Measurements from ENCODE around the gene NMNAT2. TPM values are rescaled to one million over a fixed set of nuclear protein-coding genes. Genes with fewer than 3 reads are reported as not detected.
A peak's percentile ranks its signal among the peaks of the same experiment; 100 is the strongest.

The NMNAT2 gene
- total RNA-seq, 1 experiment from 2014 or later = 11.4 TPM

- Histone ChIP-seq H3K4me1 (ENCODE audit: insufficient read depth, low read length) (peaks cover 9% of the 10 kb centered on the region; the same call in 1 of the 2 replicates), H3T11ph (ENCODE audit: low read length) (no peak overlapping the region), H3K27ac (ENCODE audit: insufficient read length, low read depth, low read length) (no peak overlapping the region), H3K23me2 (ENCODE audit: insufficient read length, low read depth, low read length, poor library complexity, severe bottlenecking) (no peaks in the 10 kb centered on the region), H3K27me3 (ENCODE audit: insufficient read depth, low read length) (no peaks in the 10 kb centered on the region), H3K18ac (ENCODE audit: insufficient read length, low read depth, low read length) (no peak overlapping the region), H3K23ac (ENCODE audit: insufficient read length, low read depth, low read length) (no peak overlapping the region), H4K20me1 (ENCODE audit: control insufficient read depth, insufficient read depth, insufficient read length) (no peaks in the 10 kb centered on the region), H3K9me3 (ENCODE audit: control insufficient read depth, low read depth, low read length) (no peaks in the 10 kb centered on the region), H3K4me2 (ENCODE audit: insufficient read depth, insufficient read length, low read length) (no peak overlapping the region), H3K56ac (ENCODE audit: insufficient read length, low read depth, low read length) (no peak overlapping the region), H3K9ac (ENCODE audit: extremely low read depth, insufficient read length, low read length) (no peak overlapping the region), H2BK20ac (ENCODE audit: low read depth, low read length, poor library complexity, severe bottlenecking) (no peak overlapping the region), H3K79me2 (ENCODE audit: insufficient read depth, low read length) (no peaks in the 10 kb centered on the region), H2BK15ac (ENCODE audit: low read depth, low read length) (no peak overlapping the region), H4K8ac (replicated peaks; ENCODE audit: insufficient read length, low read depth, low read length) (no peak overlapping the region), H2BK5ac (ENCODE audit: insufficient read length, low read length) (no peak overlapping the region), H2BK120ac (ENCODE audit: low read depth, low read length, poor library complexity, severe bottlenecking) (no peak overlapping the region), H4K5ac (ENCODE audit: insufficient read length, low read depth, low read length) (no peak overlapping the region), H3K79me1 (ENCODE audit: insufficient read depth, low read depth, low read length, poor library complexity, severe bottlenecking) (no peaks in the 10 kb centered on the region), H2AK5ac (ENCODE audit: insufficient read length, low read length) (no peak overlapping the region), H4K91ac (ENCODE audit: insufficient read length, low read depth, low read length) (no peak overlapping the region), H2AFZ (ENCODE audit: low read length) (no peak overlapping the region), H3K14ac (ENCODE audit: insufficient read depth, low read length) (no peak overlapping the region), H3K4ac (ENCODE audit: low read depth, low read length) (no peak overlapping the region), H2BK12ac (ENCODE audit: insufficient read length, low read depth, low read length) (no peak overlapping the region)
- Mint-ChIP-seq H3K9me3 (peaks cover 0 to 3% of the 10 kb centered on the region in 2 experiments; a peak in 2 of 5 replicates), H3K27me3 (ENCODE audit: low read depth) (no peaks in the 10 kb centered on the region), H3K36me3 (ENCODE audit: insufficient read depth in 1 of 3, low read depth in 3 of 3) (peaks cover 3 to 9% (median 4%) of the 10 kb centered on the region in 3 experiments; a peak in 5 of 7 replicates), H3K27ac (0 out of 7 replicates have a peak overlapping the region, but pooled peaks of 1 of the 3 experiments have one; percentile 44), H3K4me1 (peaks cover 24 to 26% of the 10 kb centered on the region in 2 experiments), H3K4me3 (no peak overlapping the region)
- DNase-seq = no peak
- no peak for TF ChIP-seq CTCF (conservative IDR thresholded peaks at IDR 0.05)
- no CpG with 5 or more reads among the region's 2 CpGs for WGBS (ENCODE audit: extremely low coverage, insufficient read length, low lambda C conversion rate)
These were observed 129.6 kb downstream of the NMNAT2 start for GRCh38 chr1:183288583-183288982.
